Endodermal cell (in vitro differentiated cells): ENCODE results near the gene CSTA. TPM values are rescaled to one million over a fixed set of nuclear protein-coding genes. Genes with fewer than 3 reads are reported as not detected.
A peak's percentile ranks its signal among the peaks of the same experiment; 100 is the strongest.
"Not testable (repeated sequence)": the region's sequence is repeated elsewhere in the genome, so short reads cannot be mapped to it uniquely, and the experiment has no call there.

ENCODE experiments used
- DNase-seq: peaks from one replicate; pipeline ENCODE4 v3.0.0-alpha.2; 2017
- H3K27ac ChIP-seq: 2 replicates; pipeline ENCODE4 v1.5.1; 2013; ENCODE audit warnings: mild to moderate bottlenecking, low read depth, low read length, moderate library complexity
- H3K27me3 ChIP-seq: 2 replicates; pipeline ENCODE4 v1.6.1; 2013; ENCODE audit warnings: mild to moderate bottlenecking, low read length, moderate library complexity; ENCODE audit not compliant: insufficient read depth, control insufficient read depth, poor library complexity, severe bottlenecking
- H3K36me3 ChIP-seq: 2 replicates; pipeline ENCODE4 v1.7.0; 2013; ENCODE audit warnings: mild to moderate bottlenecking, low read length, moderate library complexity; ENCODE audit not compliant: control insufficient read depth, insufficient read depth
- H3K4me1 ChIP-seq: one replicate; pipeline ENCODE4 v1.7.0; 2013; ENCODE audit warnings: low read length; ENCODE audit not compliant: control insufficient read depth, insufficient read depth
- H3K4me3 ChIP-seq: 2 replicates; pipeline ENCODE4 v1.5.1; 2013; ENCODE audit warnings: mild to moderate bottlenecking, low read length, moderate library complexity
- H3K9ac ChIP-seq: 2 replicates; pipeline ENCODE4 v1.6.1; 2013; ENCODE audit warnings: mild to moderate bottlenecking, low read length, moderate library complexity; ENCODE audit not compliant: poor library complexity, severe bottlenecking; ENCODE audit errors: extremely low read depth
- H3K9me3 ChIP-seq: 2 replicates; pipeline ENCODE4 v1.6.1; 2013; ENCODE audit warnings: mild to moderate bottlenecking, low read length, moderate library complexity; ENCODE audit not compliant: control insufficient read depth
- H3K27ac Mint-ChIP-seq: 2 replicates; pipeline ENCODE4 v1.8.0; 2020; ENCODE audit warnings: mixed read lengths
- H3K27me3 Mint-ChIP-seq: 2 replicates; pipeline ENCODE4 v1.8.0; 2021; ENCODE audit warnings: mild to moderate bottlenecking, mixed read lengths; ENCODE audit not compliant: insufficient read depth
- H3K36me3 Mint-ChIP-seq: 2 replicates; pipeline ENCODE4 v1.8.0; 2020; ENCODE audit warnings: low read depth, mixed read lengths
- H3K4me1 Mint-ChIP-seq: 2 replicates; pipeline ENCODE4 v1.8.0; 2020; ENCODE audit warnings: mixed read lengths
- H3K4me3 Mint-ChIP-seq: 2 replicates; pipeline ENCODE4 v1.8.0; 2020; ENCODE audit warnings: mild to moderate bottlenecking, moderate library complexity, mixed read lengths
- H3K9me3 Mint-ChIP-seq: 2 replicates; pipeline ENCODE4 v1.8.0; 2020; ENCODE audit warnings: mild to moderate bottlenecking, mixed read lengths
- CTCF ChIP-seq: fragments of 200-600 bp; sonication (generic); conservative IDR thresholded peaks from 2 replicates; pipeline ENCODE4 v1.5.0; 2021; ENCODE audit warnings: antibody characterized with exemption, mild to moderate bottlenecking
- WGBS, 2 experiments: methylation state at CpG; one replicate each; pipeline versions ENCODE4 v1.1.5 to v1.1.7; 2013; ENCODE audit warnings: missing lambda C conversion rate in 2 of 2, mixed read lengths in 1 of 2; ENCODE audit not compliant: insufficient coverage in 1 of 2, insufficient read length in 1 of 2; 5-methylcytosine and 5-hydroxymethylcytosine counted together
- total RNA-seq, 2 donors: library from RNA; stranded (reverse); fragmentation: NEBNext Ultra II Directional in 1 of 2; extraction: Animal tissue kit (Norgen Biotek cat#: 25700) in 1 of 2; gene quantifications; 2 replicates in 1 of 2; 3 replicates in 1 of 2; pipeline ENCODE4 v1.2.1, GENCODE V29; 2021

Gene CSTA
- total RNA-seq, 2 donors from 2014 or later: not detected

GRCh38 chr3:122362026-122362425 is 37.0 kb downstream of the CSTA start:
- Histone ChIP-seq H3K9me3 (no peaks in the 10 kb centered on the region), H3K36me3 (peaks cover 40% of the 10 kb centered on the region), H3K9ac (no peak overlapping the region), H3K4me3 (no peak overlapping the region), H3K27me3 (no peaks in the 10 kb centered on the region), H3K27ac (no peak overlapping the region), H3K4me1 (peaks cover 5% of the 10 kb centered on the region)
- DNase-seq: no peak
- H3K36me3 Mint-ChIP-seq: peaks cover 42% of the 10 kb centered on the region
- TF ChIP-seq CTCF: no peak
- WGBS, 2 experiments: 95 to 100% methylated on average over 1 to 2 of the region's 2 CpGs
- H3K4me3 Mint-ChIP-seq: no peak overlapping the region
- peaks cover 37% of the 10 kb centered on the region for H3K4me1 Mint-ChIP-seq
- no peaks in the 10 kb centered on the region for H3K27me3 Mint-ChIP-seq
- no peaks in the 10 kb centered on the region for H3K9me3 Mint-ChIP-seq
- H3K27ac Mint-ChIP-seq: no peak overlapping the region

GRCh38 chr3:122364490-122364889 is 39.4 kb downstream of the CSTA start:
- Histone ChIP-seq H3K9me3 (no peaks in the 10 kb centered on the region), H3K4me3 (no peak overlapping the region), H3K4me1 (peaks cover 5% of the 10 kb centered on the region), H3K9ac (no peak overlapping the region), H3K36me3 (peaks cover 53% of the 10 kb centered on the region), H3K27me3 (no peaks in the 10 kb centered on the region), H3K27ac (no peak overlapping the region)
- WGBS, 2 experiments: 42% methylated on average over 2 of the region's 2 CpGs; no CpG with 5 or more reads in 1 of the 2 experiments
- H3K4me3 Mint-ChIP-seq: no peak overlapping the region
- H3K9me3 Mint-ChIP-seq: no peaks in the 10 kb centered on the region
- DNase-seq: no peak
- H3K27me3 Mint-ChIP-seq: no peaks in the 10 kb centered on the region
- H3K36me3 Mint-ChIP-seq: peaks cover 46% of the 10 kb centered on the region
- TF ChIP-seq CTCF: no peak
- peaks cover 37% of the 10 kb centered on the region for H3K4me1 Mint-ChIP-seq
- no peak overlapping the region for H3K27ac Mint-ChIP-seq

DNA sequence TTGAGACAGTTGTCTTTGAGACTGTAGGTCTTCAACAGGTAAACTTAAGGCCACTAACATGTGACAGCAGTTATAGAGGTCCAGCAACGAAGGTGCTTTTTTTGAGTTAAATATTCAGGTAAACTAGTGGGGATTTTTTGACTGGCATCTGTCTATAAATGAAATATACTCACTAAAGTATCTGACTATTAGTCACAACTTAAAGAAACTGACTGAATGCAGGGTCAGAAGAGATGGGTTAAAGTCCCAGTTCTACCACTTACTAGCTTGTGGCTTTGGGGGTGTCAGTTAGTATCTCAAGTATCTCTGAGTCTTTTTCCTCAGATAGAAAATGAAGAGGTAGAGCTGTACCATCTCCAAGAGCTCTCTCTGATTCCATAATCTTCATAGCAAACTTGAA is 40.0 kb downstream of the CSTA start:
- H3K4me1 ChIP-seq: peaks cover 5% of the 10 kb centered on the region
- peaks cover 37% of the 10 kb centered on the region for H3K4me1 Mint-ChIP-seq
- no peak for TF ChIP-seq CTCF
- no peak for DNase-seq
- no peaks in the 10 kb centered on the region for H3K27me3 Mint-ChIP-seq
- H3K36me3 ChIP-seq: peaks cover 55% of the 10 kb centered on the region
- no peak overlapping the region for H3K27ac ChIP-seq
- no peaks in the 10 kb centered on the region for H3K9me3 Mint-ChIP-seq
- H3K36me3 Mint-ChIP-seq: peaks cover 50% of the 10 kb centered on the region
- 100% methylated on average over 1 of the region's 1 CpG; no CpG with 5 or more reads in 1 of the 2 experiments for WGBS, 2 experiments
- no peaks in the 10 kb centered on the region for H3K27me3 ChIP-seq
- peak overlapping the region; percentile 65 for H3K27ac Mint-ChIP-seq
- no peak overlapping the region for H3K4me3 Mint-ChIP-seq
- H3K4me3 ChIP-seq: no peak overlapping the region
- no peaks in the 10 kb centered on the region for H3K9me3 ChIP-seq
- H3K9ac ChIP-seq: no peak overlapping the region

DNA sequence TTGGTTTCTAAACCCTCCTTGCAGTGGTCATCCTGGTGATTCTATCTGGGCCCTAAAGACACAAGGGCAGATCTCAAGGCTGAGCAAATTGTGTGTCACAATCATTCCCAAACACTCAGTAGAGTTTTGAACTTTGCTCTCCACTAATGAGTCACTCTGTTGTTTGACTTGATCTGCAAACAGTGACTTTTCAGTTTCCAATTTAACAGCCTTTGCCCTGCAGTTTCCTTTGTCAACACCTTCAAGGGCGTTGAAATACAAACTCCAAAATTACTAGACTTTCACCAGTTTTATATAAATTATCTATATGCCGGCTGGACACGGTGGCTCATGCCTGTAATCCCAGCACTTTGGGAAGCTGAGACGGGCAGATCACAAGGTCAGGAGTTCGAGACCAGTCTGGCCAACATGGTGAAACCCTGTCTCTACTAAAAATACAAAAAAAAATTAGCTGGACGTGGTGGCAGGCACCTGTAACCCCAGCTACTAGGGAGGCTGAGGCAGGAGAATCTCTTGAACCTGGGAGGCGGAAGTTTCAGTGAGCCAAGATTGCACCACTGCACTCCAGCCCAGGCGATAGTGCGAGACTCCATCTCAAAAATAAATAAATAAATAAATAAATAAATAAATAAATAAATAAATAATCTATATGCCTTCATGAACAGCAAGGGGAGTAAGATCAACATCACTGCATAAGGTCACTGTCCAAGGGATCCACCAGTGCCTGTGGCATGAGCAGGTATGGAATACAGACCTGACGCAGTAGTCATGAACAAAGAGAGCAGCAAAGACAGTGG is 40.7 kb downstream of the CSTA start:
- H3K9me3 ChIP-seq, H3K4me1 ChIP-seq, DNase-seq, H3K9me3 Mint-ChIP-seq, H3K27ac ChIP-seq, H3K4me3 ChIP-seq, H3K27me3 Mint-ChIP-seq, H3K4me3 Mint-ChIP-seq, H3K27me3 ChIP-seq, H3K9ac ChIP-seq: not testable (repeated sequence)
- Mint-ChIP-seq H3K4me1 (peaks cover 37% of the 10 kb centered on the region), H3K27ac (peak overlapping the region; percentile 65), H3K36me3 (peaks cover 49% of the 10 kb centered on the region)
- 93 to 94% methylated on average over 5 to 8 of the region's 10 CpGs for WGBS, 2 experiments
- H3K36me3 ChIP-seq: peaks cover 59% of the 10 kb centered on the region
